ENCODE data around the gene TUT7.

DNA sequence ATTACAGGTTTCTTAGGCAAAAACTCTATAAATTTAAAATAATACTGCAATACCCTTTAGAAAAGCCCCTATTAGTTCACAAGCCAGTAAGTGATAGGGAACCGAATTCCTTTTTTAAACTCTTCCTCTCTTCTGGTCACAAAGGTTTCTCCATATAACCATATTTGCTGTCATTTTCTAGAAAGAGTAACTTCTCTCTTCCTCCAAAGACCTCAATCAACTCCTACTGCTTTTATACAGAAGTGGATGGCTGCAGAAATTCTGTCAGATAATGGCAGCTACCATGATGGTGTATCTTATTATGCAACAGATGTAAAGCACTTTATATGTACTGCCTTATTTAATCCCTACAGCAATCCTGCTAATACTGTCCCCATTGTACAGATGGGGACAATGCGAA is 6.2 kb downstream of the TUT7 start:
- TF ChIP-seq ZNF37A (tag by site-specific recombination; IDR thresholded peaks at IDR 0.05) = no peak
- TF ChIP-seq, protein P1, sequence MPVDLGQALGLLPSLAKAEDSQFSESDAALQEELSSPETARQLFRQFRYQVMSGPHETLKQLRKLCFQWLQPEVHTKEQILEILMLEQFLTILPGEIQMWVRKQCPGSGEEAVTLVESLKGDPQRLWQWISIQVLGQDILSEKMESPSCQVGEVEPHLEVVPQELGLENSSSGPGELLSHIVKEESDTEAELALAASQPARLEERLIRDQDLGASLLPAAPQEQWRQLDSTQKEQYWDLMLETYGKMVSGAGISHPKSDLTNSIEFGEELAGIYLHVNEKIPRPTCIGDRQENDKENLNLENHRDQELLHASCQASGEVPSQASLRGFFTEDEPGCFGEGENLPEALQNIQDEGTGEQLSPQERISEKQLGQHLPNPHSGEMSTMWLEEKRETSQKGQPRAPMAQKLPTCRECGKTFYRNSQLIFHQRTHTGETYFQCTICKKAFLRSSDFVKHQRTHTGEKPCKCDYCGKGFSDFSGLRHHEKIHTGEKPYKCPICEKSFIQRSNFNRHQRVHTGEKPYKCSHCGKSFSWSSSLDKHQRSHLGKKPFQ (tag by site-specific recombination; IDR thresholded peaks at IDR 0.05) = no peak
- TF ChIP-seq, protein P2, sequence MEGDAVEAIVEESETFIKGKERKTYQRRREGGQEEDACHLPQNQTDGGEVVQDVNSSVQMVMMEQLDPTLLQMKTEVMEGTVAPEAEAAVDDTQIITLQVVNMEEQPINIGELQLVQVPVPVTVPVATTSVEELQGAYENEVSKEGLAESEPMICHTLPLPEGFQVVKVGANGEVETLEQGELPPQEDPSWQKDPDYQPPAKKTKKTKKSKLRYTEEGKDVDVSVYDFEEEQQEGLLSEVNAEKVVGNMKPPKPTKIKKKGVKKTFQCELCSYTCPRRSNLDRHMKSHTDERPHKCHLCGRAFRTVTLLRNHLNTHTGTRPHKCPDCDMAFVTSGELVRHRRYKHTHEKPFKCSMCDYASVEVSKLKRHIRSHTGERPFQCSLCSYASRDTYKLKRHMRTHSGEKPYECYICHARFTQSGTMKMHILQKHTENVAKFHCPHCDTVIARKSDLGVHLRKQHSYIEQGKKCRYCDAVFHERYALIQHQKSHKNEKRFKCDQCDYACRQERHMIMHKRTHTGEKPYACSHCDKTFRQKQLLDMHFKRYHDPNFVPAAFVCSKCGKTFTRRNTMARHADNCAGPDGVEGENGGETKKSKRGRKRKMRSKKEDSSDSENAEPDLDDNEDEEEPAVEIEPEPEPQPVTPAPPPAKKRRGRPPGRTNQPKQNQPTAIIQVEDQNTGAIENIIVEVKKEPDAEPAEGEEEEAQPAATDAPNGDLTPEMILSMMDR (tag by site-specific recombination; IDR thresholded peaks at IDR 0.05) = no peak
- TF ChIP-seq YY1 (tag by site-specific recombination; IDR thresholded peaks at IDR 0.05) = no peak
- TF ChIP-seq ZFP3 (tag by site-specific recombination; IDR thresholded peaks at IDR 0.05; ENCODE audit: low read depth) = no peak
